GM18498 (cell line): ENCODE results near the gene CNIH4.
"Not testable (repeated sequence)": the region's sequence is repeated elsewhere in the genome, so short reads cannot be mapped to it uniquely, and the experiment has no call there.

ENCODE experiments used
- ATAC-seq: cut with Tn5 transposase; IDR thresholded peaks from one replicate; pipeline ENCODE4 v1.9.1; 2021; ENCODE audit warnings: mild to moderate bottlenecking, moderate library complexity; ENCODE audit not compliant: unreplicated experiment

Gene CNIH4

DNA sequence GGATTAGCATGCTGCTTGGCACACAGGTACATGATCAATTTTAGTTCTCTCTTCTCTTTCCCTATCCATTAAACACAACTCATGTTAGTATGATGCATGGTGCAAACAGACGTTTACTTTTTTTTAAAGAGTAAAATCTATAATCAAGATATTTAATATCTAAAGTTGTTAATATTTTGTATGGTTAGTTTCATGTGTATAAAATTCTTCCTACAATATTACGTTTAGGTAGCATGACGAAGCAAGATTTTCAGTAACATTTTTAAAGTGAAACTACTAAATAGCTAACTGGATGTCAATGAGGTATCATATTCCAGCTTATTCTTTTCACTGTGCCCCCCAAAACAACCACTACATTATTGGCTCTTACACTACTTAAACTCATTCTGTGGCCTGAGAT, 36.6 kb downstream of the CNIH4 start:
- ATAC-seq, result no peak

DNA sequence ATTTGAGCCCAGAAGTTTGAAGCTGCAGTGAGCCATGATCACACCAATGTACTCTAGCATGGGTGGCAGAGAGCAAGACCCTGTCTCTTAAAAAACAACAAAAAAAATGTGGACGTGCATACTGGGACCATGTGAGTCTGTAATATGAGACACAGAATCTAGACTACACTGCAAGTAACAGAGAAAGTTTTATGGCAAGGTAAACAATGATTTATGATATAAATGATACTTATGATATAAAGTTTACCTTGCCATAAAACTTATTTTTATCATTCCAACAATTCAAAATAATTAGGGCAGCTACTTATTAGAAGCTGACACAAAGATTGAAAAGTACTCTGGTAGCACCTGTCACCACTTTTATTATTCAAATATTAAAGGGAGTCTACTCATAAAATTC, 43.2 kb downstream of the CNIH4 start:
- ATAC-seq, result no peak

DNA sequence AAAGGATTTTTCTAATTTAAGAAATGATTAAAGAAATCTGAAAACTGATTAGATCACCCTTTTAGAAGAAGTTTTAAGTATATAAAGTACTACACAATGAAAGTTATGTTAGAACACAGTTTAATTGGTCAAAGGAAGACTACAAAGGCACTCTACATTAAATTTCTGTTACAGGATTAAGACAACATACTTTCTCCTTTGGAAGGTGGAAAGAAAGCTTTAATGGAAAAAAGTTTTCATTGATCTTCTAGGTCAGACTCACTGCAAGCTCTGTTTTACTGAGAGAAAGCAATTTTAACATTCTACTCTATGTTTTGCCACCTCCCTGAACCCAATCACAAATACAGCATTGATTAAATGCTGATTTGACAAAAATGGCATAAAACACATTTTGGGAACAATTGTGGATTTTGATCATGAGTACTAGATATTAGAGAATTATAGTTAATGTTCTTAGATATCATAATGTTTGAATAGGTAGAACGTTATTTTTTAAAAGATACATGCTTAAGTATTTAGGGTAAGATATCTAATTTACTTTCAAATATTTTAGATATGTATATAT, 45.9 kb downstream of the CNIH4 start:
- no peak for ATAC-seq

DNA sequence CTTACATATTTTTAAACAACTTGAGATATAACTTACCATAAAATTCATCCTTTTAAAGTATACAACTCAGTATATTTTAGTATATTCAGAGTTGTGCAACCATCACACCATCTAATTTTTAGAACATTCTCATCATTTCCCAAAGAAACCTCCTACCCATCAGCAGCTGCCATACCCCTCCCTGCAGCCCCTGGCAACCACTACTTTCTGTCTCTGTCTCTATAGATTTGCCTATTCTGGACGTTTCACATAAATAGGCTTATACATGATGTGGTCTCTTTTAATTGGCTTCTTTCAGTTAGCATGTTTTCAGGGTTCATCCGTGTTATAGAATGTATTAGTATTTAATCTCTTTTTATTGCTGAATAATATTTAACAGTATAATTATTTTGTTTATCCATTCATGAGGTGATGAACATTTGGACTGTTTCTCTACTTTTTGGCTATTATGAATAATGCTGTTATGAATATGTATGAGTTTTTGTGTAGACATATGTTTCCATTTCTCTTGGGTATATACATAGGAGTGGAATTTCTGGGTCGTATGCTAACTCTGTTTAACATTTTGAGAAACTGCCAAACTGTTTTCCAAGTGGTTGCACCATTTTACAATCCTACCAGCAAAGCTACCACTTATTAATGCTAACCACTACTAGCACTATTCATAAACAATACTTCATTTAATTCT, 48.4 kb downstream of the CNIH4 start:
- no peak for ATAC-seq

GRCh38 chr1:224405604-224405970, 48.9 kb downstream of the CNIH4 start:
- ATAC-seq, result no peak

GRCh38 chr1:224406216-224406615, 49.5 kb downstream of the CNIH4 start:
- ATAC-seq, result no peak

DNA sequence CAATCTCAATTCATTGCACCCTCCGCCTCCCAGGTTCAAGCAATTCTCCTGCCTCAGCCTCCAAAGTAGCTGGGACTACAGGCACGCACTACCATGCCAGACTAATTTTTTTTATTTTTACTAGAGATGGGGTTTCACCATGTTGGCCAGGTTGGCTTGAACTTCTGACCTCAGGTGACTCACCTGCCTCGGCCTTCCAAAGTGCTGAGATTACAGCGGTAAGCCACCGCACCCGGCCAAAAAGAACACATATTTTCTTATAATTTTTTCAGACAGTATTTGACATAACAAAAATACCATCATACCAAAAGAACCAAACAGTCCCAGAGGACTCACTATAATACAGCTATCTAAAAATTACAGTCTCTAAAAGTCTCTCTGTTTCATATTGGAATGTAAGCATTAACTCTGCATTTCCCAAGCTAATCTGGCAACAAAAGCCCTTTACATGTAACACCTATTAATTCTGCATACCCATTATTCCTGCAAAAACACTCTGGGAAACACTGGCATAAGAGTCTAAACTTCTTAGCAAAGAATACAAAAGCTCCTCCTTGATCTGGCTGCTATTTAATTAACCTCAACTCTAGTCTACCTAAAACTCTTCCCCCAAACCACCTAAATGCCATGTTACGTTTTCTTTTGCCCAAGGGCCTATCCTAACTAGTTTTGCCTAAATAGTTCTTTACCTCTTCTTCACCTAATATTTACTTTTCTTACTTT, 51.1 kb downstream of the CNIH4 start:
- ATAC-seq, result no peak

DNA sequence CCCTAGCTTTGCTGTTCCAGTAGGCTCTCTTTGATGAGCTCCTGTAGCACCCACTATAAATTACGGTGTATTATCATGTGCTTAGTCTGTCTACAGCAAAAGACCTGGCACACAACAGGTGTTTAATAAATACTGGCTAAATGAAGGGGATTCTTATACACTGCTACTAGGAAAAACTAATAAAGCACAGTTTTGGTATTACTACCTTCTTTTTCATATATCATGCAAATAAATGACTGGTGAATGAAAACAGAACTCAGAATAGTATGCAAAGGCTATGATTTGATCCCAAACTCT, 51.6 kb downstream of the CNIH4 start:
- ATAC-seq, result no peak

GRCh38 chr1:224411766-224412165, 55.1 kb downstream of the CNIH4 start:
- no peak for ATAC-seq

DNA sequence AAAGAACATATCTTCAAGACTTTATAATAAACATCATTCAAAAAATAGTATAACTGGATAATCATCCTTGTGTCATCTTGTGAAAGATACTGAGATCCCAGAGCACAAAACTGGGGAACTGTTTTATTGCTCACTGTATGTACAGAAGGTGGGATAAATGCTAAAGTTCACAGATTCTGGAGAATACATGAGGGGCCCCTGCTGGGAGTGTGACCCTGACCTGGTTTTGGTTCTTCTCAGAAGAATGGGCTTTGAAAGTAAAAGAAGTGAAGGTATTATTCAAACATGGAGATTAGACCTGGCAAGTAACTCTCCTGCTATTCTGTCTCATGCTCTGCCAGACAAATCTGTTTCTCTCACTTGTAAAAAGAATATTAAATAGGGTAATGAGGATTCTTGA, 63.4 kb downstream of the CNIH4 start:
- no peak for ATAC-seq

- no peak for ATAC-seq
Observed at GRCh38 chr1:224425279-224425884, 68.7 kb downstream of the CNIH4 start.

DNA sequence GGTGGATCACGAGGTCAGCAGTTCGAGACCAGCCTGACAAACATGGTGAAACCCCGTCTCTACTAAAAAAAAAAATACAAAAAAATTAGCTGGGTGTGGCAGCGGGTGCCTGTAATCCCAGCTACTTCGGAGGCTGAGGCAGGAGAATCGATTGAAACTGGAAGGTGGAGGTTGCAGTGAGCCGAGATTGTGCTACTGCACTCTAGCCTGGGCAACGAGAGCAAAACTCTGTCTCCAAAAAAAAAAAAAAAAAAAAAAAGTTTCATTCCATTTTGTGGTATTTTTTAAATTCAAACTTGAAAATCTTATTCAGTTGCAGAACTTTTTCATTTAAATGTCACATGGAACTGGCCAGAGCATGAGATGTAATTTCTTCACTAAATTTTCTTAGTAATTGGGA, 70.2 kb downstream of the CNIH4 start:
- ATAC-seq, result not testable (repeated sequence)

DNA sequence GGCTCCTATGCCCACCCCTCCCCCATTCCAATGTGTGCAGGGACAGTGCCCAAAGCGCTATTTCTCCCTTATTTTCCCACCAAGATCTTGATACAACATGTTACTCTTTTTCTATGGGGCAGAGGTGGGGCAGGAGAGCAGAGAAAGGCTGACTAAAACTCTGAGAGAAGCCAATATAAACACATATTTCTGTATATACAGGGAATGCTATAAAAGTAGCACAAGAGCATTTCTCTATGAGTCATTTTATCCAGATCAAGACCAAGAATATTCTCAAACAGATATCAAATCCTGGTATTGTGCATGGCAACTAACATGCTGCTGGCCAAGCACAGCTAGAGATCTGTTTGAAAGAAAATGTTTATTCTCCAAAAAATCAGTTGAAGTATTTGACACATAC, 70.7 kb downstream of the CNIH4 start:
- no peak for ATAC-seq

DNA sequence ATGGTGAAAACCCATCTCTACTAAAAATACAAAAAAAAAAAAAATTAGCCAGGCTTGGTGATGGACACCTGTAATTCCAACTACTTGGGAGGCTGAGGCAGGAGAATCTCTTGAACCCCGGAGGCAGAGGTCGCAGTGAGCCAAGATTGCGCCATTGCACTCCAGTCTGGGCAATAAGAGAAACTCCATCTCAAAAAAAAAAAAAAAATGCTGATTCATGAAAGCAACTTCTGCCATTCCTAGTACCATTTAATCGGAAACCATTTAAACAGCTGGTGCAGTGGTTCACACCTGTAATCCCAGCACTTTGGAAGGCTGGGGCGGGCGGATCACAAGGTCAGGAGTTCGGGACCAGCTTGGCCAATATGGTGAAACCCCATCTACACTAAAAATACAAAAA, 72.0 kb downstream of the CNIH4 start:
- ATAC-seq, result not testable (repeated sequence)
